PC-3 (cell line): ENCODE results near the gene ADAMTS9. TPM values are rescaled to one million over a fixed set of nuclear protein-coding genes. Genes with fewer than 3 reads are reported as not detected.

Experiments used
- ATAC-seq: fragments of 200-7000 bp; cut with Tn5 transposase; 2 replicates; pipeline ENCODE4 v1.9.1; 2020; ENCODE audit warnings: mild to moderate bottlenecking, moderate library complexity
- BruUV-seq: library from RNA; stranded (reverse); fragments of 400-500 nt; replicated peaks from 2 replicates; lab custom pipeline; 2021; lab: Mats Ljungman, UMichigan
- CTCF ChIA-PET: fragments of 300-600 bp; sonication (Branson Sonifier 250); formaldehyde crosslinking; loops from one replicate; lab custom pipeline; 2022; ENCODE audit warnings: antibody characterized with exemption; lab: Charles Lee
- POLR2A ChIA-PET: fragments of 300-600 bp; sonication (Branson Sonifier 250); formaldehyde crosslinking; loops from one replicate; lab custom pipeline; 2022; ENCODE audit warnings: antibody characterized with exemption; ENCODE audit not compliant: unreplicated experiment; lab: Charles Lee
- DNase-seq: peaks from one replicate; pipeline ENCODE4 v3.0.0-alpha.2; 2015
- H2AFZ ChIP-seq: fragments of 300-600 bp; sonication (generic); 2 replicates; pipeline ENCODE4 v1.6.0; 2016; ENCODE audit warnings: antibody characterized with exemption, low read length
- H3F3A ChIP-seq: fragments of 300-600 bp; sonication (generic); one replicate; pipeline ENCODE4 v1.6.0; 2017; ENCODE audit warnings: antibody characterized with exemption, low read length, control low read depth, mild to moderate bottlenecking; ENCODE audit not compliant: unreplicated experiment
- H3K27ac ChIP-seq: fragments of 300-600 bp; sonication (generic); 2 replicates; pipeline ENCODE4 v1.5.1; 2016; ENCODE audit warnings: mild to moderate bottlenecking, low read length
- H3K27me3 ChIP-seq: fragments of 300-600 bp; sonication (generic); 2 replicates; pipeline ENCODE4 v1.6.1; 2016; ENCODE audit warnings: low read length, mixed read lengths
- H3K36me3 ChIP-seq: fragments of 300-600 bp; sonication (generic); 2 replicates; pipeline ENCODE4 v1.6.1; 2016; ENCODE audit warnings: low read depth, mixed run types, low read length, mixed read lengths
- H3K4me1 ChIP-seq: fragments of 300-600 bp; sonication (generic); 2 replicates; pipeline ENCODE4 v1.5.1; 2016; ENCODE audit warnings: low read length; ENCODE audit not compliant: insufficient read depth
- H3K4me2 ChIP-seq: fragments of 300-600 bp; sonication (generic); 2 replicates; pipeline ENCODE4 v1.6.0; 2016; ENCODE audit warnings: low read length
- H3K4me3 ChIP-seq: fragments of 300-600 bp; sonication (generic); 2 replicates; pipeline ENCODE4 v1.5.1; 2016; ENCODE audit warnings: mild to moderate bottlenecking, low read length, mixed read lengths
- H3K79me2 ChIP-seq: fragments of 300-600 bp; sonication (generic); 2 replicates; pipeline ENCODE4 v1.6.1; 2017; ENCODE audit warnings: low read length, mixed read lengths
- H3K9ac ChIP-seq: fragments of 300-600 bp; sonication (generic); 2 replicates; pipeline ENCODE4 v1.6.0; 2016; ENCODE audit warnings: mild to moderate bottlenecking, low read length
- H3K9me2 ChIP-seq: fragments of 300-600 bp; sonication (generic); replicated peaks from 2 replicates; pipeline ENCODE4 v1.6.1; 2016; ENCODE audit warnings: mixed run types, low read length, mixed read lengths
- H3K9me3 ChIP-seq: fragments of 300-600 bp; sonication (generic); 2 replicates; pipeline ENCODE4 v1.6.1; 2016; ENCODE audit warnings: low read length, mixed read lengths
- H4K20me1 ChIP-seq: fragments of 300-600 bp; sonication (generic); 2 replicates; pipeline ENCODE4 v1.6.1; 2016; ENCODE audit warnings: low read length, mixed read lengths
- EZH2 ChIP-seq: fragments of 300-600 bp; sonication (generic); IDR thresholded peaks from one replicate; pipeline ENCODE4 v1.6.1; 2017; ENCODE audit warnings: antibody characterized with exemption, mild to moderate bottlenecking, low read length; ENCODE audit not compliant: unreplicated experiment
- EZH2phosphoT487 ChIP-seq: fragments of 300-600 bp; sonication (generic); IDR thresholded peaks from 2 replicates; pipeline ENCODE4 v1.6.1; 2018; ENCODE audit warnings: mild to moderate bottlenecking, antibody characterized with exemption, low read length, borderline replicate concordance
- intact Hi-C: fragments of 100-400 bp; cut with micrococcal nuclease; formaldehyde crosslinking; loops from 2 replicates; pipeline ENCODE4 v1.9.0; 2023
- total RNA-seq: library from RNA; depleted of rRNA; stranded (reverse); fragments of >200 nt; gene quantifications from 2 replicates; pipeline ENCODE4 v1.2.3, GENCODE V29; 2014
- TF ChIP-seq, protein P1 (sequence below): fragments of 300-600 bp; sonication (generic); conservative IDR thresholded peaks from 2 replicates; pipeline ENCODE4 v1.5.1; 2017; ENCODE audit warnings: antibody characterized with exemption, low read depth, mild to moderate bottlenecking, low read length

ADAMTS9 gene
- total RNA-seq, 1 experiment from 2014 or later = 0.55 TPM

- ATAC-seq (no peak), DNase-seq (no peak)
- Histone ChIP-seq H3K9me2 (no peaks in the 10 kb centered on the region), H3K4me2 (no peak overlapping the region), H3K9ac (no peak overlapping the region), H3K4me1 (no peaks in the 10 kb centered on the region), H3K4me3 (no peak overlapping the region), H3K27ac (no peak overlapping the region), H3K36me3 (no peaks in the 10 kb centered on the region), H3K79me2 (no peaks in the 10 kb centered on the region), H2AFZ (no peak overlapping the region), H3K27me3 (no peaks in the 10 kb centered on the region), H4K20me1 (no peaks in the 10 kb centered on the region), H3F3A (no peaks in the 10 kb centered on the region), H3K9me3 (no peaks in the 10 kb centered on the region)
- POLR2A ChIA-PET = no interaction called here
- CTCF ChIA-PET = no interaction called here
- TF ChIP-seq EZH2phosphoT487 = no peak
- TF ChIP-seq, protein P1, sequence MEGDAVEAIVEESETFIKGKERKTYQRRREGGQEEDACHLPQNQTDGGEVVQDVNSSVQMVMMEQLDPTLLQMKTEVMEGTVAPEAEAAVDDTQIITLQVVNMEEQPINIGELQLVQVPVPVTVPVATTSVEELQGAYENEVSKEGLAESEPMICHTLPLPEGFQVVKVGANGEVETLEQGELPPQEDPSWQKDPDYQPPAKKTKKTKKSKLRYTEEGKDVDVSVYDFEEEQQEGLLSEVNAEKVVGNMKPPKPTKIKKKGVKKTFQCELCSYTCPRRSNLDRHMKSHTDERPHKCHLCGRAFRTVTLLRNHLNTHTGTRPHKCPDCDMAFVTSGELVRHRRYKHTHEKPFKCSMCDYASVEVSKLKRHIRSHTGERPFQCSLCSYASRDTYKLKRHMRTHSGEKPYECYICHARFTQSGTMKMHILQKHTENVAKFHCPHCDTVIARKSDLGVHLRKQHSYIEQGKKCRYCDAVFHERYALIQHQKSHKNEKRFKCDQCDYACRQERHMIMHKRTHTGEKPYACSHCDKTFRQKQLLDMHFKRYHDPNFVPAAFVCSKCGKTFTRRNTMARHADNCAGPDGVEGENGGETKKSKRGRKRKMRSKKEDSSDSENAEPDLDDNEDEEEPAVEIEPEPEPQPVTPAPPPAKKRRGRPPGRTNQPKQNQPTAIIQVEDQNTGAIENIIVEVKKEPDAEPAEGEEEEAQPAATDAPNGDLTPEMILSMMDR = no peak
- no peak for TF ChIP-seq EZH2
- BruUV-seq = no TSS peak
- intact Hi-C loops = no loop called here
Observed at GRCh38 chr3:64656544-64656943, 31.3 kb downstream of the ADAMTS9 start.

DNA sequence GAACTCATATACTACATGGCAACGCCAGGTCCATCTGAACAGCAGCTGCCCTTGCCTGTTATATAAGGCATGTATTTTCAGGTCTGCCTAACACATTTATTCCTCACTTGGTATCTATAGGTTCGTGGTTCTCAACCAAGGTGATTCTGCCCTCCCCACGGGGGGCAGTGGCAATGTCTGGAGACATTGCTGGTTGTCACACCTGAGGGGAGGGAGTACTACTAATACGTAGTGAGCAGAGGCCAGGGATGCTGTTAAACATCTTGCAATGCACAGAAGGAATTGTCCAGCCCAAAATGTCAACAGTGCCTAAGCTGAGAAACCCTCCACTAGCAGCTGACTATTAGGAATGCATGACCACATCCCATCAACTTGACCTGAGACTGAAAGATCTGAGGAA, 32.6 kb downstream of the ADAMTS9 start:
- H3K9me2 ChIP-seq = no peaks in the 10 kb centered on the region
- intact Hi-C loops = no loop called here
- no peaks in the 10 kb centered on the region for H3K27me3 ChIP-seq
- DNase-seq = no peak
- ChIA-PET CTCF (no interaction called here), POLR2A (no interaction called here)
- H3K4me1 ChIP-seq = no peaks in the 10 kb centered on the region
- no peaks in the 10 kb centered on the region for H4K20me1 ChIP-seq
- H3F3A ChIP-seq = no peaks in the 10 kb centered on the region
- TF ChIP-seq EZH2 = no peak
- no peak for TF ChIP-seq EZH2phosphoT487
- TF ChIP-seq, protein P1 = no peak
- H2AFZ ChIP-seq = no peak overlapping the region
- BruUV-seq = no TSS peak
- H3K4me3 ChIP-seq = no peak overlapping the region
- no peak overlapping the region for H3K4me2 ChIP-seq
- H3K9ac ChIP-seq = no peak overlapping the region
- H3K79me2 ChIP-seq = no peaks in the 10 kb centered on the region
- H3K9me3 ChIP-seq = no peaks in the 10 kb centered on the region
- no peaks in the 10 kb centered on the region for H3K36me3 ChIP-seq
- ATAC-seq = no peak
- no peak overlapping the region for H3K27ac ChIP-seq

- intact Hi-C loops = no loop called here
Observed at GRCh38 chr3:64654013-64654412, 33.8 kb downstream of the ADAMTS9 start.

More at GRCh38 chr3:64654013-64654412, 33.8 kb downstream of the ADAMTS9 start:
- CTCF ChIA-PET = no interaction called here
- no peak overlapping the region for H3K4me3 ChIP-seq
- no peaks in the 10 kb centered on the region for H3K4me1 ChIP-seq
- TF ChIP-seq EZH2phosphoT487 (no peak), EZH2 (no peak)
- TF ChIP-seq, protein P1 = no peak
- H4K20me1 ChIP-seq = no peaks in the 10 kb centered on the region
- no peaks in the 10 kb centered on the region for H3K79me2 ChIP-seq
- DNase-seq = no peak
- H2AFZ ChIP-seq = no peak overlapping the region
- no peak overlapping the region for H3K9ac ChIP-seq
- H3K27me3 ChIP-seq = no peaks in the 10 kb centered on the region
- no peak for ATAC-seq
- no TSS peak for BruUV-seq
- no peaks in the 10 kb centered on the region for H3F3A ChIP-seq
- H3K9me2 ChIP-seq = no peaks in the 10 kb centered on the region
- no peak overlapping the region for H3K27ac ChIP-seq
- H3K36me3 ChIP-seq = no peaks in the 10 kb centered on the region
- no peaks in the 10 kb centered on the region for H3K9me3 ChIP-seq
- POLR2A ChIA-PET = no interaction called here
- H3K4me2 ChIP-seq = no peak overlapping the region
